Rectal smooth muscle tissue (tissue), 1 donor: ENCODE measurements around the gene SLC17A5.
"Not testable (repeated sequence)": the region's sequence is repeated elsewhere in the genome, so short reads cannot be mapped to it uniquely, and the experiment has no call there.

Experiments
- H3K27ac ChIP-seq: one replicate; pipeline ENCODE4 v1.7.0; 2013; ENCODE audit warnings: low read depth, low read length, inconsistent platforms
- H3K27me3 ChIP-seq: one replicate; pipeline ENCODE4 v1.7.0; 2013; ENCODE audit warnings: low read length; ENCODE audit not compliant: control insufficient read depth, insufficient read depth
- H3K36me3 ChIP-seq: one replicate; pipeline ENCODE4 v1.7.0; 2013; ENCODE audit warnings: low read length; ENCODE audit not compliant: control insufficient read depth, insufficient read depth
- H3K4me1 ChIP-seq: one replicate; pipeline ENCODE4 v1.7.0; 2013; ENCODE audit warnings: low read length; ENCODE audit not compliant: control insufficient read depth, insufficient read depth
- H3K4me3 ChIP-seq: one replicate; pipeline ENCODE4 v1.7.0; 2013; ENCODE audit warnings: low read length
- H3K9ac ChIP-seq: one replicate; pipeline ENCODE4 v1.7.0; 2013; ENCODE audit warnings: low read length

Gene SLC17A5

GRCh38 chr6:73631849-73632248, 21.9 kb downstream of the SLC17A5 start:
- no peak overlapping the region for H3K9ac ChIP-seq
- no peak overlapping the region for H3K27ac ChIP-seq
- no peaks in the 10 kb centered on the region for H3K27me3 ChIP-seq
- no peak overlapping the region for H3K4me3 ChIP-seq
- no peaks in the 10 kb centered on the region for H3K4me1 ChIP-seq
- peaks cover 2% of the 10 kb centered on the region for H3K36me3 ChIP-seq

- Histone ChIP-seq H3K9ac (no peak overlapping the region), H3K36me3 (peaks cover 4% of the 10 kb centered on the region), H3K27ac (no peak overlapping the region), H3K4me1 (no peaks in the 10 kb centered on the region), H3K27me3 (no peaks in the 10 kb centered on the region), H3K4me3 (no peak overlapping the region)
Measured at GRCh38 chr6:73630401-73630800, 23.4 kb downstream of the SLC17A5 start.

- no peak overlapping the region for H3K4me3 ChIP-seq
- H3K4me1 ChIP-seq: no peaks in the 10 kb centered on the region
- H3K27ac ChIP-seq: no peak overlapping the region
- no peaks in the 10 kb centered on the region for H3K27me3 ChIP-seq
- peaks cover 2% of the 10 kb centered on the region for H3K36me3 ChIP-seq
- no peak overlapping the region for H3K9ac ChIP-seq
Measured at GRCh38 chr6:73624896-73625295, 28.9 kb downstream of the SLC17A5 start.

- H3K27me3 ChIP-seq, H3K36me3 ChIP-seq, H3K27ac ChIP-seq, H3K9ac ChIP-seq, H3K4me3 ChIP-seq, H3K4me1 ChIP-seq: not testable (repeated sequence)
Measured at GRCh38 chr6:73623480-73623879, 30.3 kb downstream of the SLC17A5 start.

GRCh38 chr6:73618082-73618481, 35.7 kb downstream of the SLC17A5 start:
- not testable (repeated sequence) for H3K27ac ChIP-seq, H3K9ac ChIP-seq, H3K4me1 ChIP-seq, H3K4me3 ChIP-seq, H3K36me3 ChIP-seq, H3K27me3 ChIP-seq

- peaks cover 2% of the 10 kb centered on the region for H3K36me3 ChIP-seq
- H3K4me1 ChIP-seq: no peaks in the 10 kb centered on the region
- no peak overlapping the region for H3K27ac ChIP-seq
- H3K9ac ChIP-seq: no peak overlapping the region
- no peak overlapping the region for H3K4me3 ChIP-seq
- H3K27me3 ChIP-seq: no peaks in the 10 kb centered on the region
Measured at GRCh38 chr6:73614802-73615201, 39.0 kb downstream of the SLC17A5 start.

- no peak overlapping the region for H3K27ac ChIP-seq
- no peaks in the 10 kb centered on the region for H3K4me1 ChIP-seq
- H3K9ac ChIP-seq: no peak overlapping the region
- peaks cover 2% of the 10 kb centered on the region for H3K36me3 ChIP-seq
- H3K4me3 ChIP-seq: no peak overlapping the region
- H3K27me3 ChIP-seq: no peaks in the 10 kb centered on the region
Measured at GRCh38 chr6:73613806-73614536, 39.8 kb downstream of the SLC17A5 start.

- no peak overlapping the region for H3K4me3 ChIP-seq
- no peak overlapping the region for H3K27ac ChIP-seq
- no peak overlapping the region for H3K9ac ChIP-seq
- no peaks in the 10 kb centered on the region for H3K27me3 ChIP-seq
- no peaks in the 10 kb centered on the region for H3K4me1 ChIP-seq
- H3K36me3 ChIP-seq: peaks cover 6% of the 10 kb centered on the region
Measured at GRCh38 chr6:73612611-73613010, 41.2 kb downstream of the SLC17A5 start.

- H3K36me3 ChIP-seq: peaks cover 6% of the 10 kb centered on the region
- H3K27ac ChIP-seq: no peak overlapping the region
Measured at GRCh38 chr6:73610444-73611275, 43.1 kb downstream of the SLC17A5 start.

GRCh38 chr6:73608761-73609160, 45.0 kb downstream of the SLC17A5 start:
- Histone ChIP-seq H3K36me3 (peaks cover 4% of the 10 kb centered on the region), H3K4me1 (no peaks in the 10 kb centered on the region), H3K4me3 (no peak overlapping the region), H3K9ac (no peak overlapping the region), H3K27ac (no peak overlapping the region), H3K27me3 (no peaks in the 10 kb centered on the region)

More at GRCh38 chr6:73610444-73611275, 43.1 kb downstream of the SLC17A5 start:
- H3K9ac ChIP-seq: no peak overlapping the region
- no peaks in the 10 kb centered on the region for H3K4me1 ChIP-seq
- H3K4me3 ChIP-seq: no peak overlapping the region
- H3K27me3 ChIP-seq: no peaks in the 10 kb centered on the region

GRCh38 chr6:73606428-73606827, 47.4 kb downstream of the SLC17A5 start:
- no peak overlapping the region for H3K27ac ChIP-seq
- no peak overlapping the region for H3K4me3 ChIP-seq
- no peak overlapping the region for H3K9ac ChIP-seq
- peaks cover 4% of the 10 kb centered on the region for H3K36me3 ChIP-seq
- no peaks in the 10 kb centered on the region for H3K4me1 ChIP-seq
- no peaks in the 10 kb centered on the region for H3K27me3 ChIP-seq

- no peaks in the 10 kb centered on the region for H3K4me1 ChIP-seq
- peaks cover 4% of the 10 kb centered on the region for H3K36me3 ChIP-seq
- H3K9ac ChIP-seq: no peak overlapping the region
- H3K27me3 ChIP-seq: no peaks in the 10 kb centered on the region
- no peak overlapping the region for H3K27ac ChIP-seq
- no peak overlapping the region for H3K4me3 ChIP-seq
Measured at GRCh38 chr6:73604461-73604860, 49.3 kb downstream of the SLC17A5 start.
